ENCODE measurements around the gene SH3BGRL2. TPM values are rescaled to one million over a fixed set of nuclear protein-coding genes. Genes with fewer than 3 reads are reported as not detected.

Gene SH3BGRL2
- polyA plus RNA-seq, 1 donor (not counting 4 experiments of a cell fraction or from before 2014, with no cell fraction given), result 3.8 TPM

DNA sequence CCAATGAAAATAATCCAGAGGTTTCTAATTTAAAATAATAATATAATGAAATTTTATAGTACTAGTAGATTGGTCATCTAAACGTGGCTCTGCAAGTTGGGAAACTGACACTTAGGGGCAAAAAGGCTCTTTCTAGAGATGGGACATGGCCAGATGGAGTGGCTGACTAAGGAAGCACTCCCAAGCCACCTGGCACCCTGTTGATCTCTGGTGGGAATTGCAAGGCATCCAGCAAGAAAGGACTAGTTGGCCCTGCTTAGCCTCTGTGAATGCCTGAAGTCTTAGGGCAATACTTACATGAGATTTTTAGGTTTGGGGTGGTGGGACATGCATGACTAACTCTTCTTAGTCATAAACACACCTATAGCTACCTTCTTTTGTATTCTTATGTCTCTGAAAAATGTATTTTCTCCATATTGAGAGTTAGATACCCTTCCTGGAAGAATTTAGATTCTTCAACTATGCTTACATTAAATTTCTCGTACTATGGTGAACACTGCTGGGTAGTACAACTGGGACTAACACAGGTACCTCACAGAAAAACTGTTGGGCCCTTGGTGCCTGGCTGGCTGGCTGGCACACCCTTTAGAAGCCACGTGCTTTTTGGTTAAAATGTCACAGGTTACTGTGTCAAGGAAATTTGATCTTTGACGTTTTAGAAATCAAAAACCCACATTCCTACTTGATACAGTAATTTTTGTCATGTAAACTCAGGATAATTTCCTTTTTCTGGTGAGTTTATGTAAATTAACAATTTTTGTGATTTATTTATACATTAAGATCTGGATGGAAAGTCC is 25.0 kb upstream of the SH3BGRL2 start:
- no peaks in the 10 kb centered on the region for H3K27me3 ChIP-seq (ENCODE audit: control insufficient read depth, extremely low read depth, insufficient read depth, low read length)
- TF ChIP-seq EZH2 (IDR thresholded peaks at IDR 0.05; ENCODE audit: low read length) (no peak), CTCF (optimal IDR thresholded peaks at IDR 0.05 in 1 of 3, IDR thresholded peaks at IDR 0.05 in 1 of 3, conservative IDR thresholded peaks at IDR 0.05 in 1 of 3; ENCODE audit: extremely low read depth in 1 of 3, insufficient read depth in 2 of 3, low read length in 3 of 3) (no peak)
- no peak overlapping the region for H3K4me3 ChIP-seq (ENCODE audit: control insufficient read depth in 2 of 3, extremely low read depth in 1 of 3, insufficient read depth in 2 of 3, low read depth in 1 of 3, low read length in 3 of 3)
- no peak overlapping the region for H3K27ac ChIP-seq (ENCODE audit: control insufficient read depth, insufficient read depth, low read length)
- H3K9ac ChIP-seq (ENCODE audit: control insufficient read depth, extremely low read depth, insufficient read depth, low read length), result no peak overlapping the region
- FAIRE-seq, result no peak
- no peak for DNase-seq (ENCODE audit: low read depth, low spot score)
- no peaks in the 10 kb centered on the region for H3K9me3 ChIP-seq (ENCODE audit: control insufficient read depth, low read depth, low read length)
- no peak overlapping the region for H2AFZ ChIP-seq (ENCODE audit: control insufficient read depth, low read length)
- H3K4me2 ChIP-seq (ENCODE audit: control insufficient read depth, extremely low read depth, insufficient read depth, low read depth, low read length), result no peak overlapping the region
- dilution Hi-C loops (cut with MboI; ENCODE audit: extremely low pct_ligation_motif_present, low sequenced_read_pairs), result no loop called here
- H3K4me1 ChIP-seq (ENCODE audit: control insufficient read depth, extremely low read depth, insufficient read depth, low read length), result no peaks in the 10 kb centered on the region
- no peaks in the 10 kb centered on the region for H3K36me3 ChIP-seq (ENCODE audit: control insufficient read depth in 2 of 2, extremely low read depth in 1 of 2, insufficient read depth in 2 of 2, low read length in 2 of 2)
- H3K9me1 ChIP-seq (ENCODE audit: control insufficient read depth, extremely low read depth, insufficient read depth, low read length), result no peaks in the 10 kb centered on the region
- no peaks in the 10 kb centered on the region for H4K20me1 ChIP-seq (ENCODE audit: control insufficient read depth, extremely low read depth, insufficient read depth, low read length)
- H3K79me2 ChIP-seq (ENCODE audit: control insufficient read depth, insufficient read depth, low read length), result no peaks in the 10 kb centered on the region

DNA sequence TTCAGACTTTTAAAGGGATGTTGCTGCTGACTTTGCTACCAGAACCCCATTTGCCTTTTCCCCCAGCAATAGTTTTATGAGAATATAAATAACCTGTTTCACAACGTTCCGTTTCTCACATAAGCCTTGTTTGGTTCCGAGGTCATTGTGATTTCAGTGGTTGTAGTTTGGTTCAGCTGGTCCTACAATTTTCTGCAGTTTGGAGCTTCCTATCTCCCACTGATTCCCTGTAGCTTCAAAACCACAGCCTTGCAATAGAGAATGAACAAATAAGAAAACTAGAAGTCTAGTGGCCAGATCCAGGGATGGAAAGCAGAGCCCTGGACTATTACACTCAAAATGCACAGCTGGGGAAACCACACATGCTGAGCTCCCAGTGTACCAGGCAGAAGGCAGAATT is 24.1 kb upstream of the SH3BGRL2 start:
- no peak overlapping the region for H3K4me2 ChIP-seq (ENCODE audit: control insufficient read depth, extremely low read depth, insufficient read depth, low read depth, low read length)
- H2AFZ ChIP-seq (ENCODE audit: control insufficient read depth, low read length), result no peak overlapping the region
- H3K27ac ChIP-seq (ENCODE audit: control insufficient read depth, insufficient read depth, low read length), result no peak overlapping the region
- H3K27me3 ChIP-seq (ENCODE audit: control insufficient read depth, extremely low read depth, insufficient read depth, low read length), result no peaks in the 10 kb centered on the region
- H3K4me3 ChIP-seq (ENCODE audit: control insufficient read depth in 2 of 3, extremely low read depth in 1 of 3, insufficient read depth in 2 of 3, low read depth in 1 of 3, low read length in 3 of 3), result no peak overlapping the region
- DNase-seq (ENCODE audit: low read depth, low spot score) (no peak), FAIRE-seq (no peak)
- H3K4me1 ChIP-seq (ENCODE audit: control insufficient read depth, extremely low read depth, insufficient read depth, low read length), result no peaks in the 10 kb centered on the region
- no peaks in the 10 kb centered on the region for H3K9me1 ChIP-seq (ENCODE audit: control insufficient read depth, extremely low read depth, insufficient read depth, low read length)
- no peaks in the 10 kb centered on the region for H3K79me2 ChIP-seq (ENCODE audit: control insufficient read depth, insufficient read depth, low read length)
- H4K20me1 ChIP-seq (ENCODE audit: control insufficient read depth, extremely low read depth, insufficient read depth, low read length), result no peaks in the 10 kb centered on the region
- dilution Hi-C loops (cut with MboI; ENCODE audit: extremely low pct_ligation_motif_present, low sequenced_read_pairs), result no loop called here
- H3K9ac ChIP-seq (ENCODE audit: control insufficient read depth, extremely low read depth, insufficient read depth, low read length), result no peak overlapping the region
- TF ChIP-seq EZH2 (IDR thresholded peaks at IDR 0.05; ENCODE audit: low read length) (no peak), CTCF (optimal IDR thresholded peaks at IDR 0.05 in 1 of 3, IDR thresholded peaks at IDR 0.05 in 1 of 3, conservative IDR thresholded peaks at IDR 0.05 in 1 of 3; ENCODE audit: extremely low read depth in 1 of 3, insufficient read depth in 2 of 3, low read length in 3 of 3) (no peak)
- H3K36me3 ChIP-seq (ENCODE audit: control insufficient read depth in 2 of 2, extremely low read depth in 1 of 2, insufficient read depth in 2 of 2, low read length in 2 of 2), result no peaks in the 10 kb centered on the region
- H3K9me3 ChIP-seq (ENCODE audit: control insufficient read depth, low read depth, low read length), result no peaks in the 10 kb centered on the region
